SK-N-SH treated with all-trans-retinoic acid at 6 μM for 48 hours (cell line): ENCODE data around the gene FANCC.
A peak's percentile ranks its signal among the peaks of the same experiment; 100 is the strongest.

ENCODE experiments used
- ATAC-seq: fragments of 200-7000 bp; cut with Tn5 transposase; 3 replicates; pipeline ENCODE4 v1.9.1; 2020; ENCODE audit warnings: mild to moderate bottlenecking, moderate library complexity
- BACH2 ChIP-seq: fragments of 250-450 bp; sonication (Bioruptor Pico); IDR thresholded peaks from 2 replicates; pipeline ENCODE4 v1.9.0; 2021; ENCODE audit warnings: mild to moderate bottlenecking, borderline replicate concordance
- ESRRG ChIP-seq: fragments of 250-450 bp; sonication (Bioruptor Pico); IDR thresholded peaks from 2 replicates; pipeline ENCODE4 v1.6.1; 2021; ENCODE audit warnings: mild to moderate bottlenecking
- GLIS3 ChIP-seq: fragments of 250-450 bp; sonication (Bioruptor Pico); IDR thresholded peaks from 2 replicates; pipeline ENCODE4 v1.5.0; 2020; ENCODE audit warnings: mild to moderate bottlenecking, moderate library complexity
- ISL1 ChIP-seq: fragments of 250-450 bp; sonication (Bioruptor Pico); IDR thresholded peaks from 2 replicates; pipeline ENCODE4 v2.1.2; 2022; ENCODE audit warnings: mild to moderate bottlenecking, moderate library complexity
- OSR1 ChIP-seq: fragments of 250-450 bp; sonication (Bioruptor Pico); IDR thresholded peaks from 2 replicates; pipeline ENCODE4 v1.8.0; 2022; ENCODE audit warnings: moderate library complexity, mild to moderate bottlenecking, inconsistent platforms
- PPARA ChIP-seq: fragments of 250-450 bp; sonication (Bioruptor Pico); IDR thresholded peaks from 2 replicates; pipeline ENCODE4 v1.5.0; 2020; ENCODE audit warnings: mild to moderate bottlenecking, borderline replicate concordance
- RARB ChIP-seq: fragments of 250-450 bp; sonication (Bioruptor Pico); IDR thresholded peaks from 2 replicates; pipeline ENCODE4 v1.8.0; 2021; ENCODE audit warnings: mild to moderate bottlenecking, moderate library complexity
- SNAI2 ChIP-seq: fragments of 250-450 bp; sonication (Bioruptor Pico); IDR thresholded peaks from 2 replicates; pipeline ENCODE4 v1.5.0; 2020; ENCODE audit warnings: mild to moderate bottlenecking, moderate library complexity
- TCF4 ChIP-seq: fragments of 250-450 bp; sonication (Bioruptor Pico); IDR thresholded peaks from 2 replicates; pipeline ENCODE4 v1.8.0; 2021; ENCODE audit warnings: mild to moderate bottlenecking, moderate library complexity, borderline replicate concordance
- TOX ChIP-seq: fragments of 250-450 bp; sonication (Bioruptor Pico); IDR thresholded peaks from 2 replicates; pipeline ENCODE4 v1.8.0; 2021; ENCODE audit warnings: mild to moderate bottlenecking, moderate library complexity, borderline replicate concordance
- ZC3H10 ChIP-seq: fragments of 250-450 bp; sonication (Bioruptor Pico); IDR thresholded peaks from 2 replicates; pipeline ENCODE4 v1.5.1; 2021; ENCODE audit warnings: mild to moderate bottlenecking, moderate library complexity
- ZFP3 ChIP-seq: fragments of 250-450 bp; sonication (Bioruptor Pico); IDR thresholded peaks from 2 replicates; pipeline ENCODE4 v1.5.0; 2020; ENCODE audit warnings: mild to moderate bottlenecking, moderate library complexity
- ZFP30 ChIP-seq: fragments of 450-650 bp; formaldehyde crosslinking; IDR thresholded peaks from 2 replicates; pipeline ENCODE4 v1.5.0; 2022; ENCODE audit warnings: mild to moderate bottlenecking, moderate library complexity
- ZNF565 ChIP-seq: fragments of 450-650 bp; formaldehyde crosslinking; conservative IDR thresholded peaks from 2 replicates; pipeline ENCODE4 v1.5.0; 2020; ENCODE audit warnings: low read depth, mild to moderate bottlenecking, moderate library complexity
- ZNF70 ChIP-seq: fragments of 450-650 bp; formaldehyde crosslinking; IDR thresholded peaks from 2 replicates; pipeline ENCODE4 v1.5.0; 2020; ENCODE audit warnings: mild to moderate bottlenecking, moderate library complexity
- ZNF8 ChIP-seq: fragments of 450-650 bp; formaldehyde crosslinking; IDR thresholded peaks from 2 replicates; pipeline ENCODE4 v1.5.0; 2020; ENCODE audit warnings: mild to moderate bottlenecking, moderate library complexity
- TF ChIP-seq, protein P1 (sequence below): fragments of 250-450 bp; sonication (Bioruptor Pico); IDR thresholded peaks from 2 replicates; pipeline ENCODE4 v1.8.0; 2021; ENCODE audit warnings: low read depth, mild to moderate bottlenecking, moderate library complexity, borderline replicate concordance
- TF ChIP-seq, protein P2 (sequence below): fragments of 250-450 bp; sonication (Bioruptor Pico); IDR thresholded peaks from 2 replicates; pipeline ENCODE4 v1.5.0; 2020; ENCODE audit warnings: mild to moderate bottlenecking, moderate library complexity
- TF ChIP-seq, protein P3 (sequence below): fragments of 250-450 bp; sonication (Bioruptor Pico); IDR thresholded peaks from 2 replicates; pipeline ENCODE4 v1.8.0; 2020; ENCODE audit warnings: mild to moderate bottlenecking, moderate library complexity, borderline replicate concordance

Gene FANCC

DNA sequence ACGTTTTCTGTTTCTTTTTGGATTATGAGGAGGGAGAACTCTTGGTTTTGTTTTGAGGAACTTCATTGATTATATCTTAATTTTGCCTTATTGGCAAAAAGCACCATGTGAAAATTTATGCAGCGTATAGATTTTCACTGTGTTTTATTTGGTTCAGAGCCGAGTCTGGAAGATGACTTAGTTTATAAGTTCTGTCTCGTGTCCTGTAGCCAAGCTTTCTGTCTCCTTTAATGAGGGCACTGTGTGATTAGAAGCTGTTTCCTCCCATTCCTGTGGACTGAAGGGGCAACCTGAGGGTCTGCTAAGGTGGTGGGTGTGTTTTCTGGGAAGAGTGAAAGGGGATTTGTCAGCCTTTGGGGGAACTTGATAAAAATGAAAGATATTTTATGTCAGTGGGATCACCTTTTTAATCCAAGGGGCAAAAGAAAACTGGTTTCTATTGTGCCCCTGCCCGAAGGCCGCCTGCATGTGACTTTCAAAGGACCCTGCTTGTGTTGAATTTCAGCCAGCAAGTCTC is 262.1 kb downstream of the FANCC start:
- TF ChIP-seq ZFP3 (CRISPR knock-in tag) (no peak), ZNF70 (CRISPR knock-in tag) (no peak), ISL1 (no peak), RARB (CRISPR knock-in tag) (no peak), ZC3H10 (CRISPR knock-in tag) (no peak), ZNF565 (CRISPR knock-in tag) (no peak), SNAI2 (CRISPR knock-in tag) (no peak), OSR1 (CRISPR knock-in tag) (no peak), GLIS3 (CRISPR knock-in tag) (no peak), TCF4 (CRISPR knock-in tag) (no peak), ESRRG (CRISPR knock-in tag) (no peak), TOX (CRISPR knock-in tag) (no peak), ZFP30 (CRISPR knock-in tag) (no peak)
- TF ChIP-seq, protein P1, sequence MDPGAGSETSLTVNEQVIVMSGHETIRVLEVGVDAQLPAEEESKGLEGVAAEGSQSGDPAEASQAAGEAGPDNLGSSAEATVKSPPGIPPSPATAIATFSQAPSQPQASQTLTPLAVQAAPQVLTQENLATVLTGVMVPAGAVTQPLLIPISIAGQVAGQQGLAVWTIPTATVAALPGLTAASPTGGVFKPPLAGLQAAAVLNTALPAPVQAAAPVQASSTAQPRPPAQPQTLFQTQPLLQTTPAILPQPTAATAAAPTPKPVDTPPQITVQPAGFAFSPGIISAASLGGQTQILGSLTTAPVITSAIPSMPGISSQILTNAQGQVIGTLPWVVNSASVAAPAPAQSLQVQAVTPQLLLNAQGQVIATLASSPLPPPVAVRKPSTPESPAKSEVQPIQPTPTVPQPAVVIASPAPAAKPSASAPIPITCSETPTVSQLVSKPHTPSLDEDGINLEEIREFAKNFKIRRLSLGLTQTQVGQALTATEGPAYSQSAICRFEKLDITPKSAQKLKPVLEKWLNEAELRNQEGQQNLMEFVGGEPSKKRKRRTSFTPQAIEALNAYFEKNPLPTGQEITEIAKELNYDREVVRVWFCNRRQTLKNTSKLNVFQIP (CRISPR knock-in tag) = no peak
- TF ChIP-seq, protein P2, sequence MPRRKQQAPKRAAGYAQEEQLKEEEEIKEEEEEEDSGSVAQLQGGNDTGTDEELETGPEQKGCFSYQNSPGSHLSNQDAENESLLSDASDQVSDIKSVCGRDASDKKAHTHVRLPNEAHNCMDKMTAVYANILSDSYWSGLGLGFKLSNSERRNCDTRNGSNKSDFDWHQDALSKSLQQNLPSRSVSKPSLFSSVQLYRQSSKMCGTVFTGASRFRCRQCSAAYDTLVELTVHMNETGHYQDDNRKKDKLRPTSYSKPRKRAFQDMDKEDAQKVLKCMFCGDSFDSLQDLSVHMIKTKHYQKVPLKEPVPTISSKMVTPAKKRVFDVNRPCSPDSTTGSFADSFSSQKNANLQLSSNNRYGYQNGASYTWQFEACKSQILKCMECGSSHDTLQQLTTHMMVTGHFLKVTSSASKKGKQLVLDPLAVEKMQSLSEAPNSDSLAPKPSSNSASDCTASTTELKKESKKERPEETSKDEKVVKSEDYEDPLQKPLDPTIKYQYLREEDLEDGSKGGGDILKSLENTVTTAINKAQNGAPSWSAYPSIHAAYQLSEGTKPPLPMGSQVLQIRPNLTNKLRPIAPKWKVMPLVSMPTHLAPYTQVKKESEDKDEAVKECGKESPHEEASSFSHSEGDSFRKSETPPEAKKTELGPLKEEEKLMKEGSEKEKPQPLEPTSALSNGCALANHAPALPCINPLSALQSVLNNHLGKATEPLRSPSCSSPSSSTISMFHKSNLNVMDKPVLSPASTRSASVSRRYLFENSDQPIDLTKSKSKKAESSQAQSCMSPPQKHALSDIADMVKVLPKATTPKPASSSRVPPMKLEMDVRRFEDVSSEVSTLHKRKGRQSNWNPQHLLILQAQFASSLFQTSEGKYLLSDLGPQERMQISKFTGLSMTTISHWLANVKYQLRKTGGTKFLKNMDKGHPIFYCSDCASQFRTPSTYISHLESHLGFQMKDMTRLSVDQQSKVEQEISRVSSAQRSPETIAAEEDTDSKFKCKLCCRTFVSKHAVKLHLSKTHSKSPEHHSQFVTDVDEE (CRISPR knock-in tag) = no peak
- TF ChIP-seq, protein P3, sequence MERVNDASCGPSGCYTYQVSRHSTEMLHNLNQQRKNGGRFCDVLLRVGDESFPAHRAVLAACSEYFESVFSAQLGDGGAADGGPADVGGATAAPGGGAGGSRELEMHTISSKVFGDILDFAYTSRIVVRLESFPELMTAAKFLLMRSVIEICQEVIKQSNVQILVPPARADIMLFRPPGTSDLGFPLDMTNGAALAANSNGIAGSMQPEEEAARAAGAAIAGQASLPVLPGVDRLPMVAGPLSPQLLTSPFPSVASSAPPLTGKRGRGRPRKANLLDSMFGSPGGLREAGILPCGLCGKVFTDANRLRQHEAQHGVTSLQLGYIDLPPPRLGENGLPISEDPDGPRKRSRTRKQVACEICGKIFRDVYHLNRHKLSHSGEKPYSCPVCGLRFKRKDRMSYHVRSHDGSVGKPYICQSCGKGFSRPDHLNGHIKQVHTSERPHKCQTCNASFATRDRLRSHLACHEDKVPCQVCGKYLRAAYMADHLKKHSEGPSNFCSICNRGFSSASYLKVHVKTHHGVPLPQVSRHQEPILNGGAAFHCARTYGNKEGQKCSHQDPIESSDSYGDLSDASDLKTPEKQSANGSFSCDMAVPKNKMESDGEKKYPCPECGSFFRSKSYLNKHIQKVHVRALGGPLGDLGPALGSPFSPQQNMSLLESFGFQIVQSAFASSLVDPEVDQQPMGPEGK = no peak
- TF ChIP-seq, all 23 proteins: peak for 0
- peak; percentile 7; the same call in 2 of the 3 replicates for ATAC-seq

DNA sequence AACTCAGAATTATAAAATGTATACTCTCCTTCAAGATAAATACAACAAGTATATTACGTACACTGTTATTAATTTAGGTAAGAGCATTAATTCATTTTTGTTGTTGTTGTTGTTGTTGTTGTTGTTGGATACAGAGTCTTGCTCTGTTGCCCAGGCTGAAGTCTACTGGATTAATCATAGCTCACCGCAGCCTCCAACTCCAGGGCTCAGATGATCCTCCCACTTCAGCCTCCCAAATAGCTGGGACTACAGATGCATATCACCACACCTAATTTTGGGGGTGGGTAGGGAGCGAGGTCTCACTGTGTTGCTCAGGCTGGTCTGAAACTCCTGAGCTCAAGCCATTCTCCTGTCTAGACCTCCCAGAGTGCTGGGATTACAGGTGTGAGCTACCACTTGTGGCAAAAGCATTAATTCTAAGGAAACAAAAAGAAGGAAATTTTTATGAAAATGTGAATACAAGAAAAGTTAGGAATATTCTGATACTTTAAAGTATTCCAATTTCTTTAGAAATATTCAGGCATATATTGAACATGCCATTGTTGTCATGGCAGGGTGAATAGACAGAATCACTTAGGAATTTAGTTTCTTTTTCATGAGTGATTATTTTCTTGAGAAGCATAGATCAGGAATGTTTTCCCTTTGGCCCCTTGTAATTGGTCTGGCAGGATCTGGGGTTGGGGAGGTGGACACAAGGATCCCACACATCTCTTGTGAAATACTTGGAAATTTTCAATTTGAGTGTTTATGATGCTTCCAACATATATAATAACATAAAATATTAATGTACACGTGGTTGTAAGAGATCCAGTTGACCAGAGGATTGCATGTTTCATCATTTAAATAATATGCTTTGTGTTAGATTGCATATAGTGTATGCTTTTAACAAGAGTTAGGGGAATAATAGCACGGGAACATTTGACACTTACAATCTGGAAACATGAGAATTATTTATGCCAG is 263.6 kb downstream of the FANCC start:
- no peak for ATAC-seq

DNA sequence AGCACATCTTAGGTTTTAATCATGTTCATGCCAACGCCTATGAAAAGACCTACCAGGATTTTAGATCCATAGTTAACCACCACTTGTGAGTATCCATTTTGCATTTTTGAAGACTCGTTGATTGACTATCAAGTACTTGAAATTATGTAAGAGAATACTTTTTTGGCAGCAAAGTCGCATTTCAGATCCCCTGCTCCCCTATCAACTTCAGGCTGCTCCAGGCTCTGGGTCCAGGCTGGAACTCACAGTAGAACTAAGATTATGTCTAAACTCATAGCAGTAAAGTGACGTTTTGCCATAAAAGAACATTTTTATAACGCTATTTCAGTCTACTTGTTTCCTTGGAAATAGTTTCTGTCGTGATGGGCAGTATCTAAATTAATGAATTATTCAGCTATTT is 267.7 kb downstream of the FANCC start:
- TF ChIP-seq ZC3H10 (CRISPR knock-in tag) = no peak
- peak; percentile 73 for TF ChIP-seq ZNF8 (CRISPR knock-in tag)
- no peak for TF ChIP-seq RARB (CRISPR knock-in tag)
- peak; percentile 12; the same call in 2 of the 3 replicates for ATAC-seq

More for the DNA sequence above, 263.6 kb downstream of the FANCC start:
- TF ChIP-seq RARB (CRISPR knock-in tag) = no peak
- TF ChIP-seq SNAI2 (CRISPR knock-in tag) = no peak
- no peak for TF ChIP-seq ISL1
- no peak for TF ChIP-seq OSR1 (CRISPR knock-in tag)
- no peak for TF ChIP-seq PPARA (CRISPR knock-in tag)
- no peak for TF ChIP-seq BACH2
- TF ChIP-seq ZNF8 (CRISPR knock-in tag) = no peak
